ENCODE data around the gene TLR4.
A peak's percentile ranks its signal among the peaks of the same experiment; 100 is the strongest.

The TLR4 gene

GRCh38 chr9:117746263-117746662 is 42.1 kb downstream of the TLR4 start:
- no peak for DNase-seq

GRCh38 chr9:117747386-117747970 is 43.3 kb downstream of the TLR4 start:
- DNase-seq = no peak

- DNase-seq = no peak
These were observed 46.2 kb downstream of the TLR4 start for GRCh38 chr9:117750401-117750800.

GRCh38 chr9:117752894-117753293 is 48.7 kb downstream of the TLR4 start:
- no peak for DNase-seq

- DNase-seq = no peak
These were observed 53.5 kb downstream of the TLR4 start for GRCh38 chr9:117757561-117758190.

- peak; percentile 24 for DNase-seq
These were observed 59.1 kb downstream of the TLR4 start for GRCh38 chr9:117763314-117763713.

- DNase-seq = no peak
These were observed 64.7 kb downstream of the TLR4 start for GRCh38 chr9:117768750-117769395.

- no peak for DNase-seq
These were observed 66.9 kb downstream of the TLR4 start for GRCh38 chr9:117771136-117771535.

GRCh38 chr9:117772960-117773359 is 68.8 kb downstream of the TLR4 start:
- DNase-seq = peak; percentile 51
